ENCODE results near the gene CELF1. TPM values are rescaled to one million over a fixed set of nuclear protein-coding genes. Genes with fewer than 3 reads are reported as not detected.

Gene CELF1
- 100 to 1,000 TPM; 118 to 143 TPM for total RNA-seq

DNA sequence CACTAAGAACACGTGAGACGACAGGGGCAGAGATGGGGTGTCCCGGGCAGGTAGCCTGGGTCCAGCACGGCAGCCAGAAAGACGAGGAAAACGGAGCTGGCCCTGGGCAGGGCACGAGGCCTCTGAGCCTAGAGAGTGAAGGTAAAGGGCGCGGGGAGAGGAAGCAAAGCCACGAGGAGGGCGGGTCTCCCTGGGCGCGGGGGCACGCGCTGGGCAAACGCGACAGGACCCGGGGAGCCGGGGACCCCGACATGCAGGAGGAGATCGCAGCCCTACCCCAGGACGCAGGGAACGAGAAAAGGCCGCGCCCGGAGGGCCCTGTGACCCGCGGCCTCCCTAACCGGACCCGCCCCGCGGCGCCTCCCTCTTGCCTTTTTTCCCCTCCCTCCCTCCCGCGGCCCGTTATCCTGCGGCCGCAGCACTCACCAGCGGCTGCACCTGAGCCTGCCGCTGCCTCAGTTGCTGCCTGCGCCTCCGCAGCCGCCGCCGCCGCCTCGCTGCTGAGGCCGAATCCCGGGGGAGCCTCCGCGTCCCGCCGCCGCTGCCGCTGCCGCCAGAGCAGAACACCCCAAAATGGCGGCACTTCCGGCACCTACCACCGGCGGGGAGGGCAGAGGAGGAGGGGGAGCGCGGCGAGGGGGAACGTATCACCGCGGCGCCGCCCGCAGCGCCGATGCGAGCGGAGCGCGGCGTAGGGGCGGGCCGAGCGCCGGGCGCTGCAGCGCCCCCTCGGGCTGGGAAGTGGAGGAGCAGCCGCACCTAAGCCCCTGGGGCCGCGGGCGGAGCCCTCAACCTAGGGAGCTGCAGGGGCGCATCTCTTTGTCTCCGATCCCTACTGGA, at the start of gene CELF1:
Gene CELF1 (minus strand): TSS at position 567 of the 840 bp plus-strand sequence. CDS start 53,609 bp downstream, outside the sequence.
- peak; percentile 96 for ATAC-seq (replicated peaks)
- peak within 1 kb of the TSS; percentile 99 for H3K4me3 Mint-ChIP-seq
- H3K27ac Mint-ChIP-seq = peak within 1 kb of the TSS; percentile 97
- no peaks in the 10 kb centered on the region for H3K9me3 Mint-ChIP-seq
- H3K27me3 Mint-ChIP-seq = no peaks in the 10 kb centered on the region
- H3K4me1 Mint-ChIP-seq = peaks cover 24% of the 10 kb centered on the region
- peaks cover 44% of the 10 kb centered on the region for H3K36me3 Mint-ChIP-seq (ENCODE audit: low read depth)

GRCh38 chr11:47599902-47600301, 47.0 kb upstream of the CELF1 start:
- ATAC-seq (replicated peaks) = no peak
- H3K4me1 Mint-ChIP-seq = no peaks in the 10 kb centered on the region
- no peak overlapping the region for H3K4me3 Mint-ChIP-seq

DNA sequence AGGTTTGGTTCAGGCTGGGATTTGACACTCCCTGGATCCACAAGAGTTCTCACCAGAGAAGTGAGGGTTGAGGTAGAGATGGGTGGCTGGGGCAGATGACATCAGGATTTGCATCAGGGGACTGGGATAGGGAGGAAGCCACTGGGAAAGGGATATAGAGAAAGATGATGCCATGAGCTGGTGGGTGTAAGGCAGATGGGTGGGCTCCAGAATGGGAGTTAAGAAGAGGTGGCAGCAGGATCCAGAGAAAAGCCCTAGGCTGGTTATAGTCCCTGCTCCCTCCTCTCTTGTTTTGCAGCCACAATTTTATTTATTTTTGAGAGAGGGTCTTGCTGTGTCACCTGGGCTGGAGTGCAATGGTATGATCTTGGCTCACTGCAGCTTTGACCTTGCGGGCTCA, 43.0 kb upstream of the CELF1 start:
- no peak for ATAC-seq (replicated peaks)
- peaks cover 23% of the 10 kb centered on the region for H3K27me3 Mint-ChIP-seq
- H3K36me3 Mint-ChIP-seq (ENCODE audit: low read depth) = peaks cover 9% of the 10 kb centered on the region
- peaks cover 5% of the 10 kb centered on the region for H3K4me1 Mint-ChIP-seq
- no peak overlapping the region for H3K27ac Mint-ChIP-seq
- H3K9me3 Mint-ChIP-seq = no peaks in the 10 kb centered on the region
- H3K4me3 Mint-ChIP-seq = no peak overlapping the region

More at GRCh38 chr11:47599902-47600301, 47.0 kb upstream of the CELF1 start:
- H3K36me3 Mint-ChIP-seq (ENCODE audit: low read depth) = peaks cover 9% of the 10 kb centered on the region
- H3K27ac Mint-ChIP-seq = no peak overlapping the region
- H3K27me3 Mint-ChIP-seq = peaks cover 9% of the 10 kb centered on the region
- H3K9me3 Mint-ChIP-seq = no peaks in the 10 kb centered on the region

- H3K4me1 Mint-ChIP-seq = peaks cover 5% of the 10 kb centered on the region
- peaks cover 23% of the 10 kb centered on the region for H3K27me3 Mint-ChIP-seq
- no peak overlapping the region for H3K4me3 Mint-ChIP-seq
- ATAC-seq (replicated peaks) = no peak
- no peak overlapping the region for H3K27ac Mint-ChIP-seq
- peaks cover 9% of the 10 kb centered on the region for H3K36me3 Mint-ChIP-seq (ENCODE audit: low read depth)
- no peaks in the 10 kb centered on the region for H3K9me3 Mint-ChIP-seq
Measured at GRCh38 chr11:47595029-47595428, 42.1 kb upstream of the CELF1 start.

DNA sequence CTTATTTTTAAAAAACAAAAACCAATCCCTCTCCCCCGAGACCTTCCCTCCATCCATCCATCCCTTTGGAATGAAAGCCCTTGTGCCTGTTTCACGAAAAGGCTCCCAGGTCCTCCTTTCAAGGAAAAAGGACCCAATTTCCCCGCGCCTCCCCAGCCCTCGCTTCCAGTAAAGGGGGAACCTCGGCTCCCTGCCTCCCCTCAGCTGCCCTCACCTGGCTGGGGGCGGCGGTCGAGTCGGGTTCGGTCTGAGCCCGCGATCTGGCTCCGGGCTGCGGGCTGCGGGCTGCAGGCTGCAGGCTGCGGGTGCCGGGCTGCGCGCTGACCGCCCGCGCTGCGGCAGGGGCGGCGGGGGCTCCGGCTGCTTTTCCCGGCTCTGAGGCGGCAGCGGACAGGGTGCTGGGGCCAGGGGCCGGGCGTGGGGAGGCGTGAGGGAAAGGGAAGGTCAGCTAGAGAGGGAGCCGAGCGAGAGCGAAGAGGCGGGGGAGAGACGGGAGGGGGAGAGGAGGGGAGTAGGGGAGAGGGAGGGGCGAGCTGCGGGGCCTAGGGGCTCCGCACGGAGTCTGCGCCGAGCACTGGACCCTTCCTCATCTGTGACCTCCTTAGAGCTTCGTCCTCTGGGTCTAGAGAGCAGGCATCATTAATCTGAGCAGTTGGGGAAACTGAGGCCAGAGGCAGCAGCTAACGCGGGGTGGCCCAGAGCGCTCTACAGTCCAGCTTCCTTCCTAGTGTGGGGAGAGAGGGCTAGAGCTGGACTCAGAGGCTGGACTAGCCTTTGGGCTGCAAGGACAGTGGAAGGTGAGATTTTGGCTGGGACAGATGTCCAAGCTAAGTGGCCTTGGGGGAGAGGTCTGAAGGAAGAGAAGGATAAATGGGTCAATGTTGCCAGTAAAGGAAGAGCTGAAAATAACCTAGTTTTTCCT, 41.3 kb upstream of the CELF1 start, which contains the start of gene C1QTNF4:
Gene C1QTNF4 (minus strand): TSS at position 478 of the 922 bp plus-strand sequence. CDS start 3,601 bp downstream, outside the sequence.
- H3K27me3 Mint-ChIP-seq = peaks cover 23% of the 10 kb centered on the region
- no peak within 1 kb of the TSS for H3K27ac Mint-ChIP-seq
- no peaks in the 10 kb centered on the region for H3K9me3 Mint-ChIP-seq
- no peak for ATAC-seq (replicated peaks)
- peaks cover 5% of the 10 kb centered on the region for H3K4me1 Mint-ChIP-seq
- H3K4me3 Mint-ChIP-seq = no peak within 1 kb of the TSS
- H3K36me3 Mint-ChIP-seq (ENCODE audit: low read depth) = peaks cover 9% of the 10 kb centered on the region

DNA sequence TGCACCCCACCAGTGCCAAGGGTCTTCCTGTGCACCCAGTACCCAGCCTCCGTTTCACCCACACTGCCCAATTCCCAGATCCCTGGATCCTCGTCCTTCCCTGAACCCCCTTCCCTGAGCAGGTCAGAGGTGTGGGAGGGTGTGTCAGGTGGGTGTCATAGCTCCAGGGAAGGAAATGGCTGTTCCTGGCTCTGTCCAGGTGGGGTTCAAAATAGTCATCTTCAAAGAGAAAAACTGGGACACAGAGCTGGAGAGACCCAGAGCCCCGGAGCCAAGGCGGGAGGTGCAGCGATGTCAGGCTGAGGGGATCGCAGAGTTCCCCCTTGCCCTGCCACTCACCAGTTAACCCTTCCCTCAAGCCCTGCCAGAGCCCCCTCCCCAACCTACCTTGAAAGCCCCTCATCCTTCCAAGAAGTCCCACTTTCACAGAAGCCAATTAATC, 40.6 kb upstream of the CELF1 start:
- Mint-ChIP-seq H3K27ac (no peak overlapping the region), H3K9me3 (no peaks in the 10 kb centered on the region), H3K36me3 (ENCODE audit: low read depth) (peaks cover 9% of the 10 kb centered on the region), H3K4me3 (no peak overlapping the region), H3K27me3 (peaks cover 23% of the 10 kb centered on the region), H3K4me1 (peaks cover 5% of the 10 kb centered on the region)
- no peak for ATAC-seq (replicated peaks)

GRCh38 chr11:47592970-47593369, 40.0 kb upstream of the CELF1 start:
- H3K9me3 Mint-ChIP-seq = no peaks in the 10 kb centered on the region

GRCh38 chr11:47592251-47592650, 39.3 kb upstream of the CELF1 start:
- peaks cover 9% of the 10 kb centered on the region for H3K36me3 Mint-ChIP-seq (ENCODE audit: low read depth)
- peaks cover 5% of the 10 kb centered on the region for H3K4me1 Mint-ChIP-seq
- H3K27ac Mint-ChIP-seq = no peak overlapping the region
- ATAC-seq (replicated peaks) = no peak
- no peaks in the 10 kb centered on the region for H3K9me3 Mint-ChIP-seq
- peaks cover 23% of the 10 kb centered on the region for H3K27me3 Mint-ChIP-seq
- H3K4me3 Mint-ChIP-seq = no peak overlapping the region

More at GRCh38 chr11:47592970-47593369, 40.0 kb upstream of the CELF1 start:
- peaks cover 9% of the 10 kb centered on the region for H3K36me3 Mint-ChIP-seq (ENCODE audit: low read depth)
- H3K27me3 Mint-ChIP-seq = peaks cover 23% of the 10 kb centered on the region
- no peak overlapping the region for H3K27ac Mint-ChIP-seq
- peaks cover 5% of the 10 kb centered on the region for H3K4me1 Mint-ChIP-seq
- ATAC-seq (replicated peaks) = no peak
- H3K4me3 Mint-ChIP-seq = no peak overlapping the region

GRCh38 chr11:47591764-47592163, 38.8 kb upstream of the CELF1 start:
- Mint-ChIP-seq H3K4me1 (peaks cover 5% of the 10 kb centered on the region), H3K36me3 (ENCODE audit: low read depth) (peaks cover 9% of the 10 kb centered on the region), H3K9me3 (no peaks in the 10 kb centered on the region), H3K27me3 (peaks cover 23% of the 10 kb centered on the region), H3K4me3 (no peak overlapping the region), H3K27ac (no peak overlapping the region)
- no peak for ATAC-seq (replicated peaks)

- H3K36me3 Mint-ChIP-seq (ENCODE audit: low read depth) = peaks cover 5% of the 10 kb centered on the region
- peaks cover 15% of the 10 kb centered on the region for H3K27me3 Mint-ChIP-seq
Measured at GRCh38 chr11:47589977-47590861, 37.3 kb upstream of the CELF1 start.

GRCh38 chr11:47589584-47589976, 36.6 kb upstream of the CELF1 start:
- ATAC-seq (replicated peaks) = no peak
- Mint-ChIP-seq H3K36me3 (ENCODE audit: low read depth) (peaks cover 11% of the 10 kb centered on the region), H3K27ac (no peak overlapping the region), H3K4me1 (peaks cover 3% of the 10 kb centered on the region), H3K9me3 (no peaks in the 10 kb centered on the region), H3K27me3 (peaks cover 11% of the 10 kb centered on the region), H3K4me3 (no peak overlapping the region)

More at GRCh38 chr11:47589977-47590861, 37.3 kb upstream of the CELF1 start:
- no peak for ATAC-seq (replicated peaks)
- H3K9me3 Mint-ChIP-seq = no peaks in the 10 kb centered on the region
- H3K4me1 Mint-ChIP-seq = peaks cover 5% of the 10 kb centered on the region
- no peak overlapping the region for H3K4me3 Mint-ChIP-seq
- no peak overlapping the region for H3K27ac Mint-ChIP-seq

DNA sequence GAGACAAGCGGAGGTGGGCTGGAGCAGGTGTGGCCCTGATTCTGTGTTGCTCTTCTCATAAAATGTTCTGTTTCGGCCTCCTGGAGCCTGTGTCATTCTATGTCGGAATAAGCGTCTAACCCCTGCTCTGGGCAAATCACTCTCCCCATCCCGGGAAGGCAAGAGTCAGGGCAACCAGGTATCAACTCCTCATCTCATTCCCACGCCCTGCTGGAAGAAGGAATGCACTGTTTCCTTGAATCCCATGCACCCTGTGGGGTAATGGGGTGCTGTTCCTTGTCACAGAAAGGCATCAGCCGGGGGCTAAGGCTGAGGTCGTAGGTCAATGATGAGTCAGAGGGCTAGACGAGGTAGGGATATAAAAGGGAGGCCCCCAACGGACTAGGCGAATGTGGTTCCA, 36.2 kb upstream of the CELF1 start:
- Mint-ChIP-seq H3K27me3 (peaks cover 8% of the 10 kb centered on the region), H3K9me3 (no peaks in the 10 kb centered on the region)

GRCh38 chr11:47587723-47588326, 34.9 kb upstream of the CELF1 start:
- Mint-ChIP-seq H3K4me3 (no peak overlapping the region), H3K36me3 (ENCODE audit: low read depth) (peaks cover 29% of the 10 kb centered on the region), H3K4me1 (no peaks in the 10 kb centered on the region), H3K27ac (no peak overlapping the region), H3K9me3 (no peaks in the 10 kb centered on the region), H3K27me3 (no peaks in the 10 kb centered on the region)
- no peak for ATAC-seq (replicated peaks)

More for the DNA sequence above, 36.2 kb upstream of the CELF1 start:
- peaks cover 16% of the 10 kb centered on the region for H3K36me3 Mint-ChIP-seq (ENCODE audit: low read depth)
- H3K4me3 Mint-ChIP-seq = no peak overlapping the region
- no peak for ATAC-seq (replicated peaks)
- no peaks in the 10 kb centered on the region for H3K4me1 Mint-ChIP-seq
- H3K27ac Mint-ChIP-seq = no peak overlapping the region

All from activated T-helper 17 cell treated with anti-CD3 and anti-CD28 coated beads, Interleukin-2, amount 50 U/mL, for 72 hours (primary cell).